ENCODE measurements around the gene NSD1. TPM values are rescaled to one million over a fixed set of nuclear protein-coding genes. Genes with fewer than 3 reads are reported as not detected.

Gene NSD1
- total and polyA plus RNA-seq, 9 of the 15 experiments (the other 6 are each of a cell fraction or from before 2014, with no cell fraction given), result 3.8 to 51.0 (median 24.7) TPM

GRCh38 chr5:177116631-177117373 lies 16.8 kb upstream of the NSD1 start (continued):
- TF ChIP-seq USF2 (CRISPR knock-in tag; IDR thresholded peaks at IDR 0.05) (peak; percentile 99), TAF1 (IDR thresholded peaks at IDR 0.05; ENCODE audit: control insufficient read depth, extremely low read depth, insufficient read depth, low read length, severe bottlenecking) (no peak), GABPA (tag; conservative IDR thresholded peaks at IDR 0.05; ENCODE audit: low read depth) (peak; percentile 73), ZBTB49 (CRISPR knock-in tag; IDR thresholded peaks at IDR 0.05; ENCODE audit: borderline replicate concordance) (peak; percentile 99), ESRRA (IDR thresholded peaks at IDR 0.05; ENCODE audit: borderline replicate concordance, low read depth) (peak; percentile 27; the same call in 1 of the 2 replicates), GATA2 (CRISPR knock-in tag; IDR thresholded peaks at IDR 0.05) (peak; percentile 41; the same call in 1 of the 2 replicates), ZBTB7A (IDR thresholded peaks at IDR 0.05; ENCODE audit: borderline replicate concordance, control insufficient read depth, low read depth, low read length) (peak; percentile 29; the same call in 1 of the 2 replicates), MAZ (CRISPR knock-in tag; conservative IDR thresholded peaks at IDR 0.05 in 1 of 2, IDR thresholded peaks at IDR 0.05 in 1 of 2) (peak in 1 of 2 experiments; percentile 84; a peak in 3 of 4 replicates), ZNF431 (CRISPR knock-in tag; IDR thresholded peaks at IDR 0.05) (peak; percentile 98), CTCFL (IDR thresholded peaks at IDR 0.05; ENCODE audit: borderline replicate concordance, insufficient read depth, low read depth, low read length, poor library complexity, severe bottlenecking) (peak; percentile 56), STAT6 (CRISPR knock-in tag; IDR thresholded peaks at IDR 0.05) (no peak), MTA2 (IDR thresholded peaks at IDR 0.05; ENCODE audit: low read depth) (no peak), TFAP4 (CRISPR knock-in tag; IDR thresholded peaks at IDR 0.05; ENCODE audit: borderline replicate concordance) (peak; percentile 92), FOXA3 (CRISPR knock-in tag; conservative IDR thresholded peaks at IDR 0.05 in 1 of 2, IDR thresholded peaks at IDR 0.05 in 1 of 2) (peak in 1 of 2 experiments; percentile 96; a peak in 2 of 4 replicates), RNF2 (IDR thresholded peaks at IDR 0.05) (peak; percentile 89), EP400 (IDR thresholded peaks at IDR 0.05) (peak; percentile 94)

All from K562 (cell line).